IgD-negative memory B cell (primary cell): ENCODE results near the gene PLEKHN1. TPM values are rescaled to one million over a fixed set of nuclear protein-coding genes. Genes with fewer than 3 reads are reported as not detected.

ENCODE experiments used
- H3K27ac Mint-ChIP-seq, 3 donors: one replicate each; pipeline ENCODE4 v1.8.0; 2020 to 2022; ENCODE audit warnings: mild to moderate bottlenecking in 3 of 3, mixed read lengths in 3 of 3, moderate library complexity in 1 of 3
- H3K27me3 Mint-ChIP-seq: one replicate; pipeline ENCODE4 v1.8.0; 2021; ENCODE audit warnings: mixed read lengths
- H3K36me3 Mint-ChIP-seq: one replicate; pipeline ENCODE4 v1.8.0; 2020; ENCODE audit warnings: mild to moderate bottlenecking, mixed read lengths
- H3K4me1 Mint-ChIP-seq, 3 donors: one replicate each; pipeline ENCODE4 v1.8.0; 2020 to 2022; ENCODE audit warnings: mixed read lengths in 3 of 3, mild to moderate bottlenecking in 1 of 3
- H3K4me3 Mint-ChIP-seq, 4 donors: one replicate each; pipeline ENCODE4 v1.8.0; 2020 to 2022; ENCODE audit warnings: mild to moderate bottlenecking in 4 of 4, mixed read lengths in 4 of 4, moderate library complexity in 3 of 4
- H3K9me3 Mint-ChIP-seq, 3 donors: one replicate each; pipeline ENCODE4 v1.8.0; 2020 to 2021; ENCODE audit warnings: mixed read lengths in 3 of 3, mild to moderate bottlenecking in 1 of 3
- polyA plus RNA-seq: library from polyadenylated mRNA; unstranded; fragments of 300-500 nt; fragmentation: Illumina TruSeq; gene quantifications from one replicate; pipeline ENCODE4 v1.2.3, GENCODE V29; 2021

PLEKHN1 gene
- polyA plus RNA-seq: 0.14 TPM

- H3K4me3 Mint-ChIP-seq: peak within 1 kb of the TSS; percentile 74 to 84 (median 78)
- peak within 1 kb of the TSS in 1 of 3 donors; percentile 35 for H3K27ac Mint-ChIP-seq
- H3K36me3 Mint-ChIP-seq: no peaks in the 10 kb centered on the region
- H3K4me1 Mint-ChIP-seq: no peaks in the 10 kb centered on the region
- peaks cover 2% of the 10 kb centered on the region for H3K27me3 Mint-ChIP-seq
- no peaks in the 10 kb centered on the region for H3K9me3 Mint-ChIP-seq
These were observed at the start of gene PLEKHN1 for GRCh38 chr1:966135-966703. Gene PLEKHN1, plus strand, starts transcription at chr1:966482. Its CDS starts 50 bp downstream, at chr1:966532.

- no peak overlapping the region for H3K4me3 Mint-ChIP-seq
- H3K4me1 Mint-ChIP-seq: peaks cover 4 to 8% (median 6%) of the 10 kb centered on the region in 3 donors
- peaks cover 0 to 2% (median 0%) of the 10 kb centered on the region in 3 donors for H3K9me3 Mint-ChIP-seq
- H3K27ac Mint-ChIP-seq: no peak overlapping the region
- H3K27me3 Mint-ChIP-seq: peaks cover 40% of the 10 kb centered on the region
- H3K36me3 Mint-ChIP-seq: no peaks in the 10 kb centered on the region
These were observed 49.2 kb upstream of the PLEKHN1 start for GRCh38 chr1:917076-917459.

- Mint-ChIP-seq H3K4me3 (no peak overlapping the region), H3K36me3 (no peaks in the 10 kb centered on the region), H3K9me3 (peaks cover 0 to 2% (median 0%) of the 10 kb centered on the region in 3 donors), H3K27me3 (peaks cover 45% of the 10 kb centered on the region), H3K27ac (no peak overlapping the region), H3K4me1 (peaks cover 4 to 8% (median 6%) of the 10 kb centered on the region in 3 donors)
These were observed 48.7 kb upstream of the PLEKHN1 start for GRCh38 chr1:917466-918091.

- H3K4me1 Mint-ChIP-seq: peaks cover 4 to 11% (median 9%) of the 10 kb centered on the region in 3 donors
- H3K9me3 Mint-ChIP-seq: peaks cover 0 to 2% (median 0%) of the 10 kb centered on the region in 3 donors
- no peaks in the 10 kb centered on the region for H3K36me3 Mint-ChIP-seq
- no peak overlapping the region for H3K4me3 Mint-ChIP-seq
- H3K27me3 Mint-ChIP-seq: peaks cover 51% of the 10 kb centered on the region
- H3K27ac Mint-ChIP-seq: no peak overlapping the region
These were observed 47.9 kb upstream of the PLEKHN1 start for GRCh38 chr1:918353-918752.

GRCh38 chr1:918843-919242, 47.4 kb upstream of the PLEKHN1 start:
- Mint-ChIP-seq H3K27ac (no peak overlapping the region), H3K9me3 (peaks cover 0 to 2% (median 0%) of the 10 kb centered on the region in 3 donors), H3K27me3 (peaks cover 51% of the 10 kb centered on the region), H3K4me1 (peaks cover 4 to 12% (median 10%) of the 10 kb centered on the region in 3 donors), H3K36me3 (no peaks in the 10 kb centered on the region), H3K4me3 (no peak overlapping the region)

- Mint-ChIP-seq H3K27me3 (peaks cover 47% of the 10 kb centered on the region), H3K4me1 (peaks cover 4 to 12% (median 10%) of the 10 kb centered on the region in 3 donors), H3K9me3 (peaks cover 0 to 2% (median 0%) of the 10 kb centered on the region in 3 donors), H3K27ac (no peak overlapping the region), H3K4me3 (no peak overlapping the region), H3K36me3 (no peaks in the 10 kb centered on the region)
These were observed 46.9 kb upstream of the PLEKHN1 start for GRCh38 chr1:919271-919872.

- Mint-ChIP-seq H3K36me3 (no peaks in the 10 kb centered on the region), H3K4me1 (peaks cover 4 to 12% (median 10%) of the 10 kb centered on the region in 3 donors), H3K9me3 (peaks cover 0 to 2% (median 0%) of the 10 kb centered on the region in 3 donors), H3K27ac (no peak overlapping the region), H3K27me3 (peaks cover 47% of the 10 kb centered on the region), H3K4me3 (no peak overlapping the region)
These were observed 46.3 kb upstream of the PLEKHN1 start for GRCh38 chr1:920010-920409.

GRCh38 chr1:920521-920920, 45.8 kb upstream of the PLEKHN1 start:
- H3K9me3 Mint-ChIP-seq: peaks cover 0 to 2% (median 0%) of the 10 kb centered on the region in 3 donors
- no peaks in the 10 kb centered on the region for H3K36me3 Mint-ChIP-seq
- peak overlapping the region in 1 of 3 donors; percentile 68 for H3K27ac Mint-ChIP-seq
- H3K27me3 Mint-ChIP-seq: peaks cover 44% of the 10 kb centered on the region
- peaks cover 4 to 12% (median 10%) of the 10 kb centered on the region in 3 donors for H3K4me1 Mint-ChIP-seq
- H3K4me3 Mint-ChIP-seq: peak overlapping the region in 2 of 4 donors; percentile 12 to 60

GRCh38 chr1:921011-921837, 45.1 kb upstream of the PLEKHN1 start:
- H3K27me3 Mint-ChIP-seq: peaks cover 49% of the 10 kb centered on the region
- peak overlapping the region in 3 of 4 donors; percentile 12 to 62 (median 60) for H3K4me3 Mint-ChIP-seq
- peaks cover 4 to 12% (median 10%) of the 10 kb centered on the region in 3 donors for H3K4me1 Mint-ChIP-seq
- peak overlapping the region in 2 of 3 donors; percentile 7 to 68 for H3K27ac Mint-ChIP-seq
- peaks cover 0 to 2% (median 0%) of the 10 kb centered on the region in 3 donors for H3K9me3 Mint-ChIP-seq
- no peaks in the 10 kb centered on the region for H3K36me3 Mint-ChIP-seq

GRCh38 chr1:923131-923990, 42.9 kb upstream of the PLEKHN1 start, which contains the start of gene SAMD11:
Gene SAMD11, plus strand, starts transcription at chr1:923923. Its CDS starts 509 bp downstream, at chr1:924432.
- H3K27me3 Mint-ChIP-seq: peaks cover 46% of the 10 kb centered on the region
- H3K27ac Mint-ChIP-seq: no peak within 1 kb of the TSS
- H3K9me3 Mint-ChIP-seq: peaks cover 0 to 2% (median 0%) of the 10 kb centered on the region in 3 donors
- no peaks in the 10 kb centered on the region for H3K36me3 Mint-ChIP-seq
- H3K4me3 Mint-ChIP-seq: peak within 1 kb of the TSS; percentile 34 to 94 (median 88)
- H3K4me1 Mint-ChIP-seq: peaks cover 4 to 12% (median 10%) of the 10 kb centered on the region in 3 donors

- Mint-ChIP-seq H3K27ac (no peak overlapping the region), H3K4me3 (no peak overlapping the region), H3K36me3 (no peaks in the 10 kb centered on the region), H3K4me1 (peaks cover 4 to 12% (median 10%) of the 10 kb centered on the region in 3 donors), H3K27me3 (peaks cover 46% of the 10 kb centered on the region), H3K9me3 (peaks cover 0 to 2% (median 0%) of the 10 kb centered on the region in 3 donors)
These were observed 42.2 kb upstream of the PLEKHN1 start for GRCh38 chr1:923991-924655.

GRCh38 chr1:924656-925560, 41.4 kb upstream of the PLEKHN1 start:
- Mint-ChIP-seq H3K27ac (no peak overlapping the region), H3K27me3 (peaks cover 43% of the 10 kb centered on the region)

More at GRCh38 chr1:924656-925560, 41.4 kb upstream of the PLEKHN1 start:
- no peaks in the 10 kb centered on the region for H3K36me3 Mint-ChIP-seq
- H3K4me1 Mint-ChIP-seq: peaks cover 4 to 14% (median 10%) of the 10 kb centered on the region in 3 donors
- H3K4me3 Mint-ChIP-seq: peak overlapping the region in 2 of 4 donors; percentile 41 to 43
- peaks cover 0 to 2% (median 0%) of the 10 kb centered on the region in 3 donors for H3K9me3 Mint-ChIP-seq
